Stimulated activated memory B cell treated with anti-CD40 and anti-IgM and Interleukin-4, amounts not matched to agents 10 μg/mL and 1 μg/mL and 100 μg/mL, for 72 hours (primary cell): Measurements from ENCODE around the gene PDIA5.

Source experiments
- ATAC-seq: fragments of 150-1000 bp; cut with Tn5 transposase; 2 replicates; pipeline ENCODE4 v1.10.0; 2021
- H3K27ac Mint-ChIP-seq: one replicate; pipeline ENCODE4 v1.8.0; 2022; ENCODE audit warnings: mild to moderate bottlenecking, mixed read lengths
- H3K27me3 Mint-ChIP-seq: one replicate; pipeline ENCODE4 v1.8.0; 2022; ENCODE audit warnings: mixed read lengths
- H3K36me3 Mint-ChIP-seq: one replicate; pipeline ENCODE4 v1.8.0; 2022; ENCODE audit warnings: mixed read lengths
- H3K4me1 Mint-ChIP-seq: one replicate; pipeline ENCODE4 v1.8.0; 2022; ENCODE audit warnings: mixed read lengths
- H3K4me3 Mint-ChIP-seq: one replicate; pipeline ENCODE4 v1.8.0; 2022; ENCODE audit warnings: mild to moderate bottlenecking, moderate library complexity, mixed read lengths
- H3K9me3 Mint-ChIP-seq: one replicate; pipeline ENCODE4 v1.8.0; 2022; ENCODE audit warnings: mixed read lengths

The PDIA5 gene

GRCh38 chr3:123055352-123055751, 11.5 kb upstream of the PDIA5 start:
- peaks cover 5% of the 10 kb centered on the region for H3K4me1 Mint-ChIP-seq
- H3K9me3 Mint-ChIP-seq, result peaks cover 3% of the 10 kb centered on the region
- no peak for ATAC-seq
- H3K4me3 Mint-ChIP-seq, result no peak overlapping the region
- no peaks in the 10 kb centered on the region for H3K36me3 Mint-ChIP-seq
- H3K27ac Mint-ChIP-seq, result no peak overlapping the region
- peaks cover 28% of the 10 kb centered on the region for H3K27me3 Mint-ChIP-seq

GRCh38 chr3:123058505-123058904, 8.3 kb upstream of the PDIA5 start:
- Mint-ChIP-seq H3K4me1 (no peaks in the 10 kb centered on the region), H3K4me3 (no peak overlapping the region)

GRCh38 chr3:123060054-123060453, 6.8 kb upstream of the PDIA5 start:
- Mint-ChIP-seq H3K27me3 (peaks cover 6% of the 10 kb centered on the region), H3K9me3 (peaks cover 3% of the 10 kb centered on the region), H3K36me3 (no peaks in the 10 kb centered on the region), H3K27ac (no peak overlapping the region), H3K4me1 (no peaks in the 10 kb centered on the region), H3K4me3 (no peak overlapping the region)
- ATAC-seq, result no peak

More at GRCh38 chr3:123058505-123058904, 8.3 kb upstream of the PDIA5 start:
- Mint-ChIP-seq H3K27ac (no peak overlapping the region), H3K27me3 (peaks cover 18% of the 10 kb centered on the region), H3K9me3 (peaks cover 3% of the 10 kb centered on the region), H3K36me3 (no peaks in the 10 kb centered on the region)
- no peak for ATAC-seq

- no peaks in the 10 kb centered on the region for H3K36me3 Mint-ChIP-seq
- H3K9me3 Mint-ChIP-seq, result peaks cover 3% of the 10 kb centered on the region
- no peak for ATAC-seq
- H3K27ac Mint-ChIP-seq, result no peak overlapping the region
- H3K27me3 Mint-ChIP-seq, result no peaks in the 10 kb centered on the region
- no peak overlapping the region for H3K4me3 Mint-ChIP-seq
- H3K4me1 Mint-ChIP-seq, result peaks cover 5% of the 10 kb centered on the region
These were observed 5.0 kb upstream of the PDIA5 start for GRCh38 chr3:123061856-123062255.

GRCh38 chr3:123063034-123063433, 3.8 kb upstream of the PDIA5 start:
- Mint-ChIP-seq H3K36me3 (no peaks in the 10 kb centered on the region), H3K27ac (no peak overlapping the region), H3K27me3 (no peaks in the 10 kb centered on the region), H3K4me3 (no peak overlapping the region), H3K4me1 (peaks cover 11% of the 10 kb centered on the region), H3K9me3 (peaks cover 3% of the 10 kb centered on the region)
- ATAC-seq, result no peak

GRCh38 chr3:123064506-123064905, 2.3 kb upstream of the PDIA5 start:
- H3K27ac Mint-ChIP-seq, result no peak overlapping the region
- no peak overlapping the region for H3K4me3 Mint-ChIP-seq
- H3K4me1 Mint-ChIP-seq, result peaks cover 21% of the 10 kb centered on the region
- no peaks in the 10 kb centered on the region for H3K36me3 Mint-ChIP-seq
- no peaks in the 10 kb centered on the region for H3K27me3 Mint-ChIP-seq
- H3K9me3 Mint-ChIP-seq, result peaks cover 3% of the 10 kb centered on the region
- ATAC-seq, result no peak

- no peak for ATAC-seq
- Mint-ChIP-seq H3K27ac (no peak overlapping the region), H3K9me3 (peaks cover 3% of the 10 kb centered on the region), H3K4me3 (no peak overlapping the region), H3K27me3 (no peaks in the 10 kb centered on the region), H3K4me1 (peaks cover 21% of the 10 kb centered on the region), H3K36me3 (no peaks in the 10 kb centered on the region)
These were observed 1.9 kb upstream of the PDIA5 start for GRCh38 chr3:123064914-123065313.

- Mint-ChIP-seq H3K27me3 (no peaks in the 10 kb centered on the region), H3K9me3 (no peaks in the 10 kb centered on the region), H3K4me3 (peak overlapping the region; percentile 73), H3K27ac (no peak overlapping the region), H3K36me3 (no peaks in the 10 kb centered on the region), H3K4me1 (peaks cover 24% of the 10 kb centered on the region)
- ATAC-seq, result no peak
These were observed 278 bp upstream of the PDIA5 start for GRCh38 chr3:123066599-123066895.

GRCh38 chr3:123067689-123068600, 1.1 kb downstream of the PDIA5 start:
- peak overlapping the region; percentile 73 for H3K4me3 Mint-ChIP-seq
- H3K9me3 Mint-ChIP-seq, result no peaks in the 10 kb centered on the region
- ATAC-seq, result peak; percentile 44
- no peaks in the 10 kb centered on the region for H3K36me3 Mint-ChIP-seq
- no peaks in the 10 kb centered on the region for H3K27me3 Mint-ChIP-seq
- H3K27ac Mint-ChIP-seq, result peak overlapping the region; percentile 35
- H3K4me1 Mint-ChIP-seq, result peaks cover 34% of the 10 kb centered on the region

- H3K9me3 Mint-ChIP-seq, result no peaks in the 10 kb centered on the region
- H3K4me1 Mint-ChIP-seq, result peaks cover 34% of the 10 kb centered on the region
- H3K36me3 Mint-ChIP-seq, result no peaks in the 10 kb centered on the region
- no peak overlapping the region for H3K27ac Mint-ChIP-seq
- ATAC-seq, result no peak
- H3K27me3 Mint-ChIP-seq, result no peaks in the 10 kb centered on the region
- H3K4me3 Mint-ChIP-seq, result peak overlapping the region; percentile 73
These were observed 2.0 kb downstream of the PDIA5 start for GRCh38 chr3:123068601-123069381.

- peaks cover 34% of the 10 kb centered on the region for H3K4me1 Mint-ChIP-seq
- no peak overlapping the region for H3K27ac Mint-ChIP-seq
- no peaks in the 10 kb centered on the region for H3K36me3 Mint-ChIP-seq
- no peak for ATAC-seq
- no peaks in the 10 kb centered on the region for H3K27me3 Mint-ChIP-seq
- H3K4me3 Mint-ChIP-seq, result no peak overlapping the region
- no peaks in the 10 kb centered on the region for H3K9me3 Mint-ChIP-seq
These were observed 3.7 kb downstream of the PDIA5 start for GRCh38 chr3:123070510-123070909.

- Mint-ChIP-seq H3K27ac (no peak overlapping the region), H3K4me1 (peaks cover 34% of the 10 kb centered on the region), H3K9me3 (no peaks in the 10 kb centered on the region), H3K27me3 (no peaks in the 10 kb centered on the region), H3K36me3 (no peaks in the 10 kb centered on the region), H3K4me3 (no peak overlapping the region)
- no peak for ATAC-seq
These were observed 4.3 kb downstream of the PDIA5 start for GRCh38 chr3:123071146-123071545.

GRCh38 chr3:123071581-123071980, 4.8 kb downstream of the PDIA5 start:
- no peaks in the 10 kb centered on the region for H3K9me3 Mint-ChIP-seq
- H3K4me1 Mint-ChIP-seq, result peaks cover 32% of the 10 kb centered on the region
- no peak overlapping the region for H3K27ac Mint-ChIP-seq
- ATAC-seq, result no peak
- H3K27me3 Mint-ChIP-seq, result no peaks in the 10 kb centered on the region
- H3K4me3 Mint-ChIP-seq, result no peak overlapping the region
- H3K36me3 Mint-ChIP-seq, result no peaks in the 10 kb centered on the region

GRCh38 chr3:123072152-123072551, 5.3 kb downstream of the PDIA5 start:
- Mint-ChIP-seq H3K4me3 (no peak overlapping the region), H3K27me3 (no peaks in the 10 kb centered on the region), H3K9me3 (no peaks in the 10 kb centered on the region), H3K27ac (no peak overlapping the region), H3K36me3 (no peaks in the 10 kb centered on the region), H3K4me1 (peaks cover 28% of the 10 kb centered on the region)
- ATAC-seq, result no peak

GRCh38 chr3:123072564-123072963, 5.7 kb downstream of the PDIA5 start:
- peaks cover 27% of the 10 kb centered on the region for H3K4me1 Mint-ChIP-seq
- ATAC-seq, result no peak
- no peak overlapping the region for H3K27ac Mint-ChIP-seq
- H3K27me3 Mint-ChIP-seq, result no peaks in the 10 kb centered on the region
- H3K36me3 Mint-ChIP-seq, result no peaks in the 10 kb centered on the region
- H3K4me3 Mint-ChIP-seq, result no peak overlapping the region
- no peaks in the 10 kb centered on the region for H3K9me3 Mint-ChIP-seq

GRCh38 chr3:123075359-123075758, 8.5 kb downstream of the PDIA5 start:
- Mint-ChIP-seq H3K36me3 (no peaks in the 10 kb centered on the region), H3K4me3 (no peak overlapping the region), H3K27ac (no peak overlapping the region), H3K4me1 (peaks cover 12% of the 10 kb centered on the region), H3K27me3 (no peaks in the 10 kb centered on the region), H3K9me3 (no peaks in the 10 kb centered on the region)
- no peak for ATAC-seq
